B cell (primary cell): ENCODE measurements around the gene DENND4C.

Source experiments
- CTCF ChIP-seq: fragments of 200-600 bp; IDR thresholded peaks from one replicate; pipeline ENCODE4 v1.8.0; 2022; ENCODE audit warnings: antibody characterized with exemption, mild to moderate bottlenecking
- EZH2 ChIP-seq: IDR thresholded peaks from 2 replicates; pipeline ENCODE4 v1.6.1; 2012; ENCODE audit warnings: borderline replicate concordance, low read depth, mild to moderate bottlenecking, moderate library complexity, low read length; ENCODE audit not compliant: insufficient read depth, poor library complexity, severe bottlenecking

- TF ChIP-seq CTCF (no peak), EZH2 (no peak)
Measured at GRCh38 chr9:19193029-19193324, 37.5 kb upstream of the DENND4C start.
